ENCODE results near the gene NLRP7. TPM values are rescaled to one million over a fixed set of nuclear protein-coding genes. Genes with fewer than 3 reads are reported as not detected.
"Not testable (repeated sequence)": the region's sequence is repeated elsewhere in the genome, so short reads cannot be mapped to it uniquely, and the experiment has no call there.

NLRP7 gene
- polyA plus RNA-seq, 2 donors: not detected

- no peaks in the 10 kb centered on the region for H3K9me3 ChIP-seq (ENCODE audit: control insufficient read depth in 2 of 2, insufficient read depth in 1 of 2, low read depth in 1 of 2, low read length in 1 of 2)
- no peak overlapping the region for H3K27ac ChIP-seq (ENCODE audit: low read depth in 2 of 2, low read length in 1 of 2)
- no peak overlapping the region for H3K4me3 ChIP-seq (ENCODE audit: low read depth in 1 of 2, low read length in 2 of 2)
- no peaks in the 10 kb centered on the region for H3K27me3 ChIP-seq (ENCODE audit: control insufficient read depth in 1 of 2, insufficient read depth in 2 of 2, low read length in 2 of 2)
- no peaks in the 10 kb centered on the region for H3K36me3 ChIP-seq (ENCODE audit: control insufficient read depth in 2 of 2, insufficient read depth in 2 of 2, low read length in 1 of 2)
- WGBS, 2 donors: 82 to 84% methylated on average over 11 of the region's 11 CpGs
- no peaks in the 10 kb centered on the region for H3K4me1 ChIP-seq (ENCODE audit: control insufficient read depth in 2 of 2, insufficient read depth in 2 of 2, low read length in 1 of 2)
These were observed 8.0 kb upstream of the NLRP7 start for GRCh38 chr19:54955376-54955775.

- H3K9me3 ChIP-seq (ENCODE audit: control insufficient read depth in 2 of 2, insufficient read depth in 1 of 2, low read depth in 1 of 2, low read length in 1 of 2); H3K4me3 ChIP-seq (ENCODE audit: low read depth in 1 of 2, low read length in 2 of 2); H3K27me3 ChIP-seq (ENCODE audit: control insufficient read depth in 1 of 2, insufficient read depth in 2 of 2, low read length in 2 of 2); H3K4me1 ChIP-seq (ENCODE audit: control insufficient read depth in 2 of 2, insufficient read depth in 2 of 2, low read length in 1 of 2); H3K36me3 ChIP-seq (ENCODE audit: control insufficient read depth in 2 of 2, insufficient read depth in 2 of 2, low read length in 1 of 2); H3K27ac ChIP-seq (ENCODE audit: low read depth in 2 of 2, low read length in 1 of 2): not testable (repeated sequence)
- WGBS, 2 donors: 81 to 89% methylated on average over 10 of the region's 10 CpGs
These were observed 6.0 kb upstream of the NLRP7 start for GRCh38 chr19:54953345-54953713.

- Histone ChIP-seq H3K4me1 (ENCODE audit: control insufficient read depth in 2 of 2, insufficient read depth in 2 of 2, low read length in 1 of 2) (no peaks in the 10 kb centered on the region), H3K27me3 (ENCODE audit: control insufficient read depth in 1 of 2, insufficient read depth in 2 of 2, low read length in 2 of 2) (no peaks in the 10 kb centered on the region), H3K36me3 (ENCODE audit: control insufficient read depth in 2 of 2, insufficient read depth in 2 of 2, low read length in 1 of 2) (no peaks in the 10 kb centered on the region), H3K27ac (ENCODE audit: low read depth in 2 of 2, low read length in 1 of 2) (no peak overlapping the region), H3K4me3 (ENCODE audit: low read depth in 1 of 2, low read length in 2 of 2) (no peak overlapping the region), H3K9me3 (ENCODE audit: control insufficient read depth in 2 of 2, insufficient read depth in 1 of 2, low read depth in 1 of 2, low read length in 1 of 2) (no peaks in the 10 kb centered on the region)
- 79 to 80% methylated on average over 23 of the region's 23 CpGs for WGBS, 2 donors
These were observed 5.4 kb upstream of the NLRP7 start for GRCh38 chr19:54952591-54953344.

- H3K27ac ChIP-seq (ENCODE audit: low read depth in 2 of 2, low read length in 1 of 2); H3K9me3 ChIP-seq (ENCODE audit: control insufficient read depth in 2 of 2, insufficient read depth in 1 of 2, low read depth in 1 of 2, low read length in 1 of 2); H3K27me3 ChIP-seq (ENCODE audit: control insufficient read depth in 1 of 2, insufficient read depth in 2 of 2, low read length in 2 of 2); H3K4me3 ChIP-seq (ENCODE audit: low read depth in 1 of 2, low read length in 2 of 2); H3K4me1 ChIP-seq (ENCODE audit: control insufficient read depth in 2 of 2, insufficient read depth in 2 of 2, low read length in 1 of 2); H3K36me3 ChIP-seq (ENCODE audit: control insufficient read depth in 2 of 2, insufficient read depth in 2 of 2, low read length in 1 of 2): not testable (repeated sequence)
- WGBS, 2 donors: 49 to 58% methylated on average over 7 to 10 of the region's 10 CpGs
These were observed 3.2 kb upstream of the NLRP7 start for GRCh38 chr19:54950580-54950979.

- H3K4me1 ChIP-seq (ENCODE audit: control insufficient read depth in 2 of 2, insufficient read depth in 2 of 2, low read length in 1 of 2): no peaks in the 10 kb centered on the region
- 33 to 35% methylated on average over 2 of the region's 2 CpGs for WGBS, 2 donors
- H3K27ac ChIP-seq (ENCODE audit: low read depth in 2 of 2, low read length in 1 of 2): no peak overlapping the region
- no peaks in the 10 kb centered on the region for H3K9me3 ChIP-seq (ENCODE audit: control insufficient read depth in 2 of 2, insufficient read depth in 1 of 2, low read depth in 1 of 2, low read length in 1 of 2)
- no peak overlapping the region for H3K4me3 ChIP-seq (ENCODE audit: low read depth in 1 of 2, low read length in 2 of 2)
- H3K27me3 ChIP-seq (ENCODE audit: control insufficient read depth in 1 of 2, insufficient read depth in 2 of 2, low read length in 2 of 2): no peaks in the 10 kb centered on the region
- no peaks in the 10 kb centered on the region for H3K36me3 ChIP-seq (ENCODE audit: control insufficient read depth in 2 of 2, insufficient read depth in 2 of 2, low read length in 1 of 2)
These were observed 2.1 kb upstream of the NLRP7 start for GRCh38 chr19:54949412-54949811.

- WGBS, 2 donors: 56 to 60% methylated on average over 11 of the region's 11 CpGs
- H3K36me3 ChIP-seq (ENCODE audit: control insufficient read depth in 2 of 2, insufficient read depth in 2 of 2, low read length in 1 of 2): not testable (repeated sequence)
These were observed 3.5 kb downstream of the NLRP7 start for GRCh38 chr19:54943772-54944361.

GRCh38 chr19:54939538-54939937 lies 7.8 kb downstream of the NLRP7 start:
- not testable (repeated sequence) for H3K4me1 ChIP-seq (ENCODE audit: control insufficient read depth in 2 of 2, insufficient read depth in 2 of 2, low read length in 1 of 2); H3K4me3 ChIP-seq (ENCODE audit: low read depth in 1 of 2, low read length in 2 of 2); H3K27ac ChIP-seq (ENCODE audit: low read depth in 2 of 2, low read length in 1 of 2); H3K27me3 ChIP-seq (ENCODE audit: control insufficient read depth in 1 of 2, insufficient read depth in 2 of 2, low read length in 2 of 2); H3K9me3 ChIP-seq (ENCODE audit: control insufficient read depth in 2 of 2, insufficient read depth in 1 of 2, low read depth in 1 of 2, low read length in 1 of 2); H3K36me3 ChIP-seq (ENCODE audit: control insufficient read depth in 2 of 2, insufficient read depth in 2 of 2, low read length in 1 of 2)
- WGBS, 2 donors: 83% methylated on average over 5 to 15 of the region's 28 CpGs

More at GRCh38 chr19:54943772-54944361, 3.5 kb downstream of the NLRP7 start:
- H3K27me3 ChIP-seq (ENCODE audit: control insufficient read depth in 1 of 2, insufficient read depth in 2 of 2, low read length in 2 of 2); H3K4me3 ChIP-seq (ENCODE audit: low read depth in 1 of 2, low read length in 2 of 2); H3K4me1 ChIP-seq (ENCODE audit: control insufficient read depth in 2 of 2, insufficient read depth in 2 of 2, low read length in 1 of 2); H3K27ac ChIP-seq (ENCODE audit: low read depth in 2 of 2, low read length in 1 of 2); H3K9me3 ChIP-seq (ENCODE audit: control insufficient read depth in 2 of 2, insufficient read depth in 1 of 2, low read depth in 1 of 2, low read length in 1 of 2): not testable (repeated sequence)

GRCh38 chr19:54938906-54939305 lies 8.4 kb downstream of the NLRP7 start:
- Histone ChIP-seq H3K4me3 (ENCODE audit: low read depth in 1 of 2, low read length in 2 of 2) (no peak overlapping the region), H3K9me3 (ENCODE audit: control insufficient read depth in 2 of 2, insufficient read depth in 1 of 2, low read depth in 1 of 2, low read length in 1 of 2) (no peaks in the 10 kb centered on the region), H3K4me1 (ENCODE audit: control insufficient read depth in 2 of 2, insufficient read depth in 2 of 2, low read length in 1 of 2) (no peaks in the 10 kb centered on the region), H3K27ac (ENCODE audit: low read depth in 2 of 2, low read length in 1 of 2) (no peak overlapping the region), H3K27me3 (ENCODE audit: control insufficient read depth in 1 of 2, insufficient read depth in 2 of 2, low read length in 2 of 2) (no peaks in the 10 kb centered on the region), H3K36me3 (ENCODE audit: control insufficient read depth in 2 of 2, insufficient read depth in 2 of 2, low read length in 1 of 2) (no peaks in the 10 kb centered on the region)
- WGBS, 2 donors: 73 to 75% methylated on average over 11 of the region's 11 CpGs

- whole genome bisulfite sequencing, 2 donors: 71 to 73% methylated on average over 9 of the region's 9 CpGs
- H3K4me3 ChIP-seq (ENCODE audit: low read depth in 1 of 2, low read length in 2 of 2): no peak overlapping the region
- no peak overlapping the region for H3K27ac ChIP-seq (ENCODE audit: low read depth in 2 of 2, low read length in 1 of 2)
- no peaks in the 10 kb centered on the region for H3K36me3 ChIP-seq (ENCODE audit: control insufficient read depth in 2 of 2, insufficient read depth in 2 of 2, low read length in 1 of 2)
- H3K9me3 ChIP-seq (ENCODE audit: control insufficient read depth in 2 of 2, insufficient read depth in 1 of 2, low read depth in 1 of 2, low read length in 1 of 2): no peaks in the 10 kb centered on the region
- H3K27me3 ChIP-seq (ENCODE audit: control insufficient read depth in 1 of 2, insufficient read depth in 2 of 2, low read length in 2 of 2): no peaks in the 10 kb centered on the region
- no peaks in the 10 kb centered on the region for H3K4me1 ChIP-seq (ENCODE audit: control insufficient read depth in 2 of 2, insufficient read depth in 2 of 2, low read length in 1 of 2)
These were observed 9.4 kb downstream of the NLRP7 start for GRCh38 chr19:54937926-54938325.

GRCh38 chr19:54928299-54928698 lies 19.0 kb downstream of the NLRP7 start:
- Histone ChIP-seq H3K36me3 (ENCODE audit: control insufficient read depth in 2 of 2, insufficient read depth in 2 of 2, low read length in 1 of 2) (no peaks in the 10 kb centered on the region), H3K4me3 (ENCODE audit: low read depth in 1 of 2, low read length in 2 of 2) (no peak overlapping the region), H3K4me1 (ENCODE audit: control insufficient read depth in 2 of 2, insufficient read depth in 2 of 2, low read length in 1 of 2) (no peaks in the 10 kb centered on the region), H3K27ac (ENCODE audit: low read depth in 2 of 2, low read length in 1 of 2) (no peak overlapping the region), H3K9me3 (ENCODE audit: control insufficient read depth in 2 of 2, insufficient read depth in 1 of 2, low read depth in 1 of 2, low read length in 1 of 2) (peaks cover 4 to 9% of the 10 kb centered on the region in 2 donors), H3K27me3 (ENCODE audit: control insufficient read depth in 1 of 2, insufficient read depth in 2 of 2, low read length in 2 of 2) (no peaks in the 10 kb centered on the region)
- WGBS, 2 donors: 94 to 97% methylated on average over 2 of the region's 2 CpGs

Measured in esophagus (tissue), 2 donors.